Activated CD4-positive, alpha-beta T cell treated with anti-CD3 and anti-CD28 coated beads for 36 hours (primary cell): ENCODE measurements around the gene TNFRSF14. TPM values are rescaled to one million over a fixed set of nuclear protein-coding genes. Genes with fewer than 3 reads are reported as not detected.

Experiments used
- ATAC-seq: fragments of 200-7000 bp; cut with Tn5 transposase; one replicate; pipeline ENCODE4 v1.10.0; 2021; ENCODE audit warnings: mild to moderate bottlenecking, moderate library complexity
- CTCF ChIA-PET: fragments of 350-600 bp; sonication (Branson Sonifier 250); formaldehyde crosslinking; loops from one replicate; lab custom pipeline; 2021; ENCODE audit warnings: antibody characterized with exemption; lab: Charles Lee
- POLR2A ChIA-PET: fragments of 350-600 bp; sonication (Branson Sonifier 250); formaldehyde crosslinking; loops from one replicate; lab custom pipeline; 2021; ENCODE audit warnings: antibody characterized with exemption, inconsistent platforms; lab: Charles Lee
- DNase-seq: peaks from one replicate; pipeline ENCODE4 v3.0.0-alpha.2; 2020
- H3K27ac Mint-ChIP-seq: one replicate; pipeline ENCODE4 v1.8.0; 2021; ENCODE audit warnings: mixed read lengths
- H3K27me3 Mint-ChIP-seq: one replicate; pipeline ENCODE4 v1.8.0; 2021; ENCODE audit warnings: mixed read lengths
- H3K36me3 Mint-ChIP-seq: one replicate; pipeline ENCODE4 v1.8.0; 2021; ENCODE audit warnings: low read depth, mixed read lengths
- H3K4me1 Mint-ChIP-seq: one replicate; pipeline ENCODE4 v1.8.0; 2021; ENCODE audit warnings: mixed read lengths
- H3K4me3 Mint-ChIP-seq: one replicate; pipeline ENCODE4 v1.8.0; 2021; ENCODE audit warnings: mild to moderate bottlenecking, moderate library complexity, mixed read lengths
- H3K9me3 Mint-ChIP-seq: one replicate; pipeline ENCODE4 v1.8.0; 2021; ENCODE audit warnings: low read depth, mixed read lengths
- intact Hi-C, 2 experiments: fragments of 100-400 bp; cut with DNase I in 1 of 2; cut with micrococcal nuclease in 1 of 2; formaldehyde crosslinking; loops; one replicate each; pipeline versions ENCODE4 v1.14.2 to v1.15.1; 2022 to 2024; cut with DNase I, micrococcal nuclease
- total RNA-seq, 2 experiments: library from RNA; stranded (reverse); gene quantifications; one replicate each; pipeline ENCODE4 v1.2.3, GENCODE V29; 2021

Gene TNFRSF14
- total RNA-seq, 2 experiments from 2014 or later: 135 to 145 TPM

DNA sequence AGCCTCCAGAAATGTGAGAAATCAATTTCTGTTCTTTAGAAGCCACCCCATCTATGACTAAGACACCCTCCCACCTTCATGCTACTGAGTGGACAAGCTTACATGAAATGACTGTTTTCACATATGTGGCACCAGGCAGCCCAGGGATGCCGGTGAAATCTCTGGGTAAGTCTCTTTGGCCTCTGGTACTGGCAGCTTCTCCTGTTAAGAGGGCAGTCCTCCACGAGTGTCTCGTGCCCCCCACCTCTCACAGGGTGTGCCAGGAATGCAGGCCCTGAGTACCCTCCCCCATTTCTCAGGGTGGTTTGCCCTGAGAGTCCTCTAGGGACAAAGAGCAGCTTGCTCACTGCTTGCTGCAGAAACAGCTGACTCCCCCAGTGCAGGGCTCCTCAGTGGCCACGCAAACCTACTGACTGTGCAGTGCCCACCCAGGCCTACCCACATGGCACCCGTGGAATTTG lies 27.2 kb downstream of the TNFRSF14 start:
- peak overlapping the region; percentile 88 for H3K27ac Mint-ChIP-seq

DNA sequence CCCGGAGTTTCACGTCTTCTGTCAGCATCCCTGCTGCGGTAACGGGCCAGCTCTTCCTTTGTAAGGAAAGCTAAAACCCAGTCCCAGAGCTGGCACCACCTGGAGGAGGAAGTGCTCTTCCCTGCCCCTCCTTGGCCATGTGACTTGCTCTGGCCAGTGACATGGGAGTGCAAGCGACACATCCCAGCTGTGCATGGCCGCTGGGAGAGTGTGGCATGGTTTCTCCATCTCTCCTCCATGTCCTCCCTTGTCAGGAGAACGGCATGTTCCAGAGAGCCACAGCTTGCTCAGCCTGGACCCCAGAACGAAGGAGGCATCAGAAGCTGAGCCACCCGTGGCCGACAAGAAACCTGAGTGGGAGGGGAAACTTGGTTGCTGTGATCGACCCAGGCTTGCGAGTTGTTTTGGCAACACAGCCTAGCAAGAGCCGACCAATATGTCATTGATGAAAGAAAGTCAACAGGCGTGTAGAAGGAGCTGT lies 27.7 kb downstream of the TNFRSF14 start:
- peaks cover 64% of the 10 kb centered on the region for H3K4me1 Mint-ChIP-seq

More for the DNA sequence above, 27.2 kb downstream of the TNFRSF14 start:
- DNase-seq (peak; percentile 65), ATAC-seq (peak; percentile 9)
- Mint-ChIP-seq H3K4me3 (peak overlapping the region; percentile 82), H3K27me3 (no peaks in the 10 kb centered on the region), H3K9me3 (no peaks in the 10 kb centered on the region), H3K36me3 (peaks cover 16% of the 10 kb centered on the region), H3K4me1 (peaks cover 69% of the 10 kb centered on the region)
- POLR2A ChIA-PET: interaction anchor here (0.6 to 4.0 kb wide), 4 partner anchors 27 to 801 kb away, joined by 3 to 23 read pairs (median 5); partner anchors contain the start of gene TNFRSF14
- intact Hi-C loops: loop anchor here in 1 of 2 experiments (5.0 to 10.0 kb wide), 3 partner anchors 291 to 536 kb away; no protein-coding TSS in a partner anchor
- CTCF ChIA-PET: interaction anchor here (1.9 to 5.3 kb wide), 3 partner anchors 21 to 35 kb away, joined by 4 to 25 read pairs (median 7); partner anchors contain the start of gene TNFRSF14

GRCh38 chr1:2584686-2585317 lies 28.6 kb downstream of the TNFRSF14 start:
- DNase-seq (no peak), ATAC-seq (no peak)
- POLR2A ChIA-PET: interaction anchor here (1.4 to 4.0 kb wide), 3 partner anchors 28 to 169 kb away, joined by 4 to 23 read pairs (median 9); partner anchors contain the start of gene TNFRSF14
- peak overlapping the region; percentile 88 for H3K27ac Mint-ChIP-seq
- intact Hi-C loops: loop anchor here (2.0 to 10.0 kb wide), 5 partner anchors 36 to 1187 kb away; partner anchors contain the start of gene SMIM1 (in 1 of the 2)
- H3K36me3 Mint-ChIP-seq: peaks cover 16% of the 10 kb centered on the region
- peaks cover 57% of the 10 kb centered on the region for H3K4me1 Mint-ChIP-seq
- H3K4me3 Mint-ChIP-seq: peak overlapping the region; percentile 82
- H3K9me3 Mint-ChIP-seq: no peaks in the 10 kb centered on the region
- H3K27me3 Mint-ChIP-seq: no peaks in the 10 kb centered on the region
- CTCF ChIA-PET: interaction anchor here (0.6 to 5.3 kb wide), 4 partner anchors 23 to 97 kb away, joined by 3 to 25 read pairs (median 4); partner anchors contain the start of gene TNFRSF14

More for the DNA sequence above, 27.7 kb downstream of the TNFRSF14 start:
- peaks cover 14% of the 10 kb centered on the region for H3K36me3 Mint-ChIP-seq
- peak overlapping the region; percentile 82 for H3K4me3 Mint-ChIP-seq
- DNase-seq (peak; percentile 62), ATAC-seq (no peak)
- ChIA-PET POLR2A (interaction anchor here (0.9 to 4.0 kb wide), 3 partner anchors 27 to 36 kb away, joined by 3 to 23 read pairs (median 6); partner anchors contain the start of gene TNFRSF14), CTCF (interaction anchor here (1.1 to 5.3 kb wide), 4 partner anchors 22 to 37 kb away, joined by 3 to 25 read pairs (median 6); partner anchors contain the start of gene TNFRSF14)
- H3K27ac Mint-ChIP-seq: peak overlapping the region; percentile 88
- intact Hi-C loops: loop anchor here (2.0 to 10.0 kb wide), 4 partner anchors 35 to 537 kb away; no protein-coding TSS in a partner anchor
- H3K27me3 Mint-ChIP-seq: no peaks in the 10 kb centered on the region
- no peaks in the 10 kb centered on the region for H3K9me3 Mint-ChIP-seq

- peak; percentile 84 for DNase-seq
These were observed 29.3 kb downstream of the TNFRSF14 start for GRCh38 chr1:2585318-2586092.

GRCh38 chr1:2586154-2587070 lies 30.2 kb downstream of the TNFRSF14 start, which contains the start of gene PRXL2B:
TSS of gene PRXL2B (plus strand) at chr1:2586777. CDS start at chr1:2586886, 109 bp downstream.
- peak within 1 kb of the TSS; percentile 82 for H3K4me3 Mint-ChIP-seq
- ChIA-PET CTCF (interaction anchor here (0.5 to 5.3 kb wide), 7 partner anchors 25 to 1212 kb away, joined by 3 to 25 read pairs (median 3); partner anchors contain the start of genes FAAP20 and TNFRSF14), POLR2A (interaction anchor here (1.4 to 4.0 kb wide), 3 partner anchors 30 to 171 kb away, joined by 4 to 23 read pairs (median 9); partner anchors contain the start of gene TNFRSF14)
- intact Hi-C loops: loop anchor here (1.0 to 10.0 kb wide), 18 partner anchors 8 to 1314 kb away; partner anchors contain the start of genes PANK4 (in 2 of the 2), PEX10 (in 2 of the 2), C1orf174 (in 1 of the 2) and MORN1 (in 1 of the 2)
- H3K36me3 Mint-ChIP-seq: peaks cover 16% of the 10 kb centered on the region
- H3K9me3 Mint-ChIP-seq: no peaks in the 10 kb centered on the region
- DNase-seq (peak; percentile 98), ATAC-seq (peak; percentile 72)
- no peaks in the 10 kb centered on the region for H3K27me3 Mint-ChIP-seq
- peak within 1 kb of the TSS; percentile 94 for H3K27ac Mint-ChIP-seq
- H3K4me1 Mint-ChIP-seq: peaks cover 42% of the 10 kb centered on the region

More at GRCh38 chr1:2585318-2586092, 29.3 kb downstream of the TNFRSF14 start:
- peaks cover 16% of the 10 kb centered on the region for H3K36me3 Mint-ChIP-seq
- H3K27ac Mint-ChIP-seq: peak overlapping the region; percentile 88
- H3K4me1 Mint-ChIP-seq: peaks cover 51% of the 10 kb centered on the region
- CTCF ChIA-PET: interaction anchor here (0.5 to 5.3 kb wide), 7 partner anchors 24 to 1211 kb away, joined by 3 to 25 read pairs (median 3); partner anchors contain the start of genes FAAP20 and TNFRSF14
- POLR2A ChIA-PET: interaction anchor here (1.4 to 4.0 kb wide), 3 partner anchors 29 to 170 kb away, joined by 4 to 23 read pairs (median 9); partner anchors contain the start of gene TNFRSF14
- ATAC-seq: peak; percentile 53
- intact Hi-C loops: loop anchor here (1.0 to 10.0 kb wide), 19 partner anchors 7 to 1315 kb away; partner anchors contain the start of genes PANK4 (in 2 of the 2), PEX10 (in 2 of the 2), C1orf174 (in 1 of the 2) and MORN1 (in 1 of the 2)
- peak overlapping the region; percentile 82 for H3K4me3 Mint-ChIP-seq
- no peaks in the 10 kb centered on the region for H3K9me3 Mint-ChIP-seq
- H3K27me3 Mint-ChIP-seq: no peaks in the 10 kb centered on the region

DNA sequence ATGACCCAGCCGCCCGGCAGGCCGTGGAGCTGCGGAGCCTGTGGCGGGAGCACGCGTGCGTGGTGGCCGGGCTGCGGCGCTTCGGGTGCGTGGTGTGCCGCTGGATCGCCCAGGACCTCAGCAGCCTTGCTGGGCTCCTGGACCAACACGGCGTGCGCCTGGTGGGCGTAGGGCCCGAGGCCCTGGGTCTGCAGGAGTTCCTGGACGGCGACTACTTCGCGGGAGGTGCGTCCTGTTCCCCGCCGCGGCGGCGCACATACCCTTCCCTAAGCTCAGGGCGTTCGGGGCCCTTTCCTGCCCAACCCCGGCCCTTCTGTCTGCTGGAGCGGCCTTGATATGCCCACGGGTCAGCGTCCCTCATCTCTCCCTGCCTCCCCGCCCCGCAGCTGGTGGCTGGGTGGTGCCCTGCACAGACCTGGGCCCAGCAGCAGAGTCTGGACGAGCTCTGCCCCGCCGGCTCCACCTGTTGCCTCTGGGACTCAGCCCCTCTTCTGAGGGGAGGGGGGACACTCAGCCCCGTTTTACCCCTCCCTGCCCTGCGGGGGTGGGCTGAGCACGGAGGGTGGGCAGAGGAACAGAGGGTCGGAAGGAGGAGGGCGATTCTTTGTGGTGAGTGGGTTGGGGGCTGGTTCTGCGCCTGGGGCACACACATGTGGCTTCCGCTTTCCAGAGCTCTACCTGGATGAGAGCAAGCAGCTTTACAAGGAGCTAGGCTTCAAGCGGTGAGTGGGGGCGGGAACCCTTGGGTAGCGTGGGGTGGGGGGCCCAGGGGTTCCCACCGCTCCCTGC lies 31.1 kb downstream of the TNFRSF14 start:
- Mint-ChIP-seq H3K9me3 (no peaks in the 10 kb centered on the region), H3K4me1 (peaks cover 34% of the 10 kb centered on the region), H3K27me3 (no peaks in the 10 kb centered on the region), H3K4me3 (peak overlapping the region; percentile 82), H3K27ac (peak overlapping the region; percentile 13), H3K36me3 (peaks cover 12% of the 10 kb centered on the region)
- ATAC-seq (no peak), DNase-seq (no peak)
- POLR2A ChIA-PET: interaction anchor here (4.0 kb wide), 1 partner anchor 31 kb away, joined by 23 read pairs; the partner anchor contains the start of gene TNFRSF14
- intact Hi-C loops: loop anchor here (2.0 to 10.0 kb wide), 6 partner anchors 56 to 1314 kb away; partner anchors contain the start of genes C1orf174 (in 1 of the 2), PANK4 (in 1 of the 2), PEX10 (in 1 of the 2) and SMIM1 (in 1 of the 2)
- CTCF ChIA-PET: interaction anchor here (0.6 to 5.3 kb wide), 4 partner anchors 16 to 171 kb away, joined by 3 to 25 read pairs (median 3); partner anchors contain the start of gene TNFRSF14

DNA sequence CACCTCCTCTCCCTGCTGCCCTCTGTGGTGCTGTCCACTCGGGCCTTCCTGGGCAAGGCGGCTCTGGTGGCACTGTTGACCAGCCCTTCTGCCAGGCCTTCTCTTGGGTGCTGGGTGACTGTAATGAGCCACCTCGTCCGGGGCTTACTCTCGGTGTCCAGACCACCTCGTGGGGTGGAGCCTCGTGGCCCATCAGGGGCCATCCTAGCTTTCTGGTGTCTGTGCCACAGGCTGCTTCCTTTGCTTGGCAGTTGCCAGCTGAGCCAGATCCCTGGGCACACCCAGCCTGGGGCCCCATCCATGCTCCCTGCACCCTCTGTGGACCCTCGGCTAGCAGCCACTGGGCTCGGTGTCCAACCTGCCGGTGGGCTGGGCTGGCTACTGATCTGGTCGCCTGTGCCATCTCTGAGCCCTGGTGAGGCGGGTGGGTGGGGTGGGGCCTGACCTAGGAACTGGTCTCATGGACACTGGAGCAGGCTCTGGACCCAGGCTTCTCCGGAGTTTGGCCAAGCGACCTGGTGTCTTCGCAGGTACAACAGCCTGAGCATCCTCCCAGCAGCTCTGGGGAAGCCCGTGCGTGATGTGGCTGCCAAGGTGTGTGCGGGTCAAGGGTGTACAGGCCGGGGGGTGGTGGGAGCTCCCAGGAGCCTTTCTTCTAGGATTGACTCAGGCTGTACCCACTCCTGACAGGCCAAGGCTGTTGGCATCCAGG lies 31.8 kb downstream of the TNFRSF14 start:
- Mint-ChIP-seq H3K9me3 (no peaks in the 10 kb centered on the region), H3K27ac (no peak overlapping the region), H3K4me3 (peak overlapping the region; percentile 82), H3K27me3 (no peaks in the 10 kb centered on the region), H3K36me3 (peaks cover 12% of the 10 kb centered on the region), H3K4me1 (peaks cover 30% of the 10 kb centered on the region)
- POLR2A ChIA-PET: no interaction called here
- no peak for ATAC-seq
- CTCF ChIA-PET: interaction anchor here (0.7 to 0.9 kb wide), 3 partner anchors 36 to 172 kb away, joined by 3 read pairs; no protein-coding TSS in a partner anchor
- intact Hi-C loops: loop anchor here (2.0 to 10.0 kb wide), 6 partner anchors 55 to 1313 kb away; partner anchors contain the start of genes C1orf174 (in 1 of the 2), PANK4 (in 1 of the 2), PEX10 (in 1 of the 2) and SMIM1 (in 1 of the 2)
- DNase-seq: no peak
